B cell (primary cell): ENCODE results near the gene MAP7D3. TPM values are rescaled to one million over a fixed set of nuclear protein-coding genes. Genes with fewer than 3 reads are reported as not detected.

Experiments used
- ATAC-seq: fragments of 200-7000 bp; cut with Tn5 transposase; one replicate; pipeline ENCODE4 v1.10.0; 2021; ENCODE audit warnings: low read depth, mild to moderate bottlenecking, moderate number of reproducible peaks, moderate library complexity
- CTCF ChIA-PET: fragments of 350-600 bp; sonication (Branson Sonifier 250); formaldehyde crosslinking; loops from one replicate; lab custom pipeline; 2021; ENCODE audit warnings: antibody characterized with exemption, inconsistent platforms; lab: Charles Lee
- POLR2A ChIA-PET: fragments of 350-600 bp; sonication (Branson Sonifier 250); formaldehyde crosslinking; loops from one replicate; lab custom pipeline; 2021; ENCODE audit warnings: antibody characterized with exemption; lab: Charles Lee
- DNase-seq: peaks from one replicate; pipeline ENCODE4 v3.0.0; 2013
- H2AFZ ChIP-seq: 2 replicates; pipeline ENCODE4 v1.6.1; 2012; ENCODE audit warnings: mild to moderate bottlenecking, low read depth, low read length; ENCODE audit not compliant: insufficient read depth, poor library complexity, severe bottlenecking
- H3K27ac ChIP-seq, 2 donors: 1 replicate in 1 of 2; 2 replicates in 1 of 2; pipeline ENCODE4 v1.5.1; 2012 to 2013; ENCODE audit warnings: low read length in 2 of 2, mild to moderate bottlenecking in 2 of 2, moderate library complexity in 1 of 2
- H3K27me3 ChIP-seq, 4 experiments: fragments of 200-600 bp in 1 of 4; sonication (generic) in 1 of 4; replicated peaks in 1 of 4; 1 replicate in 2 of 4; 2 replicates in 2 of 4; pipeline versions ENCODE4 v1.6.1 to v1.7.0; 2013 to 2016; ENCODE audit warnings: low read length in 3 of 4, mild to moderate bottlenecking in 2 of 4, mixed read lengths in 1 of 4, moderate library complexity in 1 of 4; ENCODE audit not compliant: insufficient read depth in 4 of 4, control insufficient read depth in 3 of 4; ENCODE audit errors: control extremely low read depth in 1 of 4
- H3K36me3 ChIP-seq, 2 experiments: replicated peaks in 1 of 2; 1 replicate in 1 of 2; 2 replicates in 1 of 2; pipeline versions ENCODE4 v1.6.1 to v1.7.1; 2013; ENCODE audit warnings: low read length in 1 of 2; ENCODE audit not compliant: insufficient read depth in 2 of 2, control insufficient read depth in 1 of 2; ENCODE audit errors: control extremely low read depth in 1 of 2, extremely low read depth in 1 of 2
- H3K4me1 ChIP-seq, 2 donors: fragments of 200-600 bp in 1 of 2; sonication (generic) in 1 of 2; 1 replicate in 1 of 2; 2 replicates in 1 of 2; pipeline versions ENCODE4 v1.5.1 to v1.6.1; 2013 to 2017; ENCODE audit warnings: low read length in 2 of 2; ENCODE audit not compliant: control insufficient read depth in 2 of 2, insufficient read depth in 2 of 2
- H3K4me2 ChIP-seq: replicated peaks from 2 replicates; pipeline ENCODE3; 2012; ENCODE audit warnings: mild to moderate bottlenecking, low read depth, low read length; ENCODE audit not compliant: poor library complexity, severe bottlenecking
- H3K4me3 ChIP-seq, 5 experiments: fragments of 200-600 bp in 1 of 5; sonication (generic) in 1 of 5; 1 replicate in 3 of 5; 2 replicates in 2 of 5; pipeline versions ENCODE4 v1.5.1 to v1.7.0; 2011 to 2016; ENCODE audit warnings: low read length in 4 of 5, mild to moderate bottlenecking in 4 of 5, low read depth in 2 of 5, control low read depth in 1 of 5, moderate library complexity in 1 of 5; ENCODE audit not compliant: insufficient read depth in 1 of 5; ENCODE audit errors: control extremely low read depth in 1 of 5, extremely low read depth in 1 of 5
- H3K79me2 ChIP-seq: fragments of 200-600 bp; sonication (generic); one replicate; pipeline ENCODE4 v1.6.0; 2016; ENCODE audit warnings: low read length; ENCODE audit not compliant: control insufficient read depth, insufficient read depth
- H3K9ac ChIP-seq: fragments of 200-600 bp; sonication (generic); 2 replicates; pipeline ENCODE4 v1.6.1; 2017; ENCODE audit warnings: mild to moderate bottlenecking, low read length, moderate library complexity
- H3K9me3 ChIP-seq, 3 donors: one replicate each; pipeline versions ENCODE4 v1.6.1 to v1.7.1; 2013; ENCODE audit warnings: low read length in 2 of 3; ENCODE audit not compliant: control insufficient read depth in 2 of 3, insufficient read depth in 1 of 3; ENCODE audit errors: control extremely low read depth in 1 of 3
- H4K20me1 ChIP-seq: 2 replicates; pipeline ENCODE4 v1.6.0; 2012; ENCODE audit warnings: mild to moderate bottlenecking, low read length; ENCODE audit not compliant: insufficient read depth, control insufficient read depth, poor library complexity, severe bottlenecking
- H3K27ac Mint-ChIP-seq: one replicate; pipeline ENCODE4 v1.8.0; 2021; ENCODE audit warnings: mixed read lengths
- H3K27me3 Mint-ChIP-seq: one replicate; pipeline ENCODE4 v1.8.0; 2021; ENCODE audit warnings: mixed read lengths
- H3K4me1 Mint-ChIP-seq: one replicate; pipeline ENCODE4 v1.8.0; 2021; ENCODE audit warnings: mixed read lengths
- H3K4me3 Mint-ChIP-seq: one replicate; pipeline ENCODE4 v1.8.0; 2021; ENCODE audit warnings: mixed read lengths
- H3K9me3 Mint-ChIP-seq: one replicate; pipeline ENCODE4 v1.8.0; 2022; ENCODE audit warnings: mixed read lengths; ENCODE audit not compliant: insufficient read depth
- CTCF ChIP-seq: fragments of 200-600 bp; IDR thresholded peaks from one replicate; pipeline ENCODE4 v1.8.0; 2022; ENCODE audit warnings: antibody characterized with exemption, mild to moderate bottlenecking
- EZH2 ChIP-seq: IDR thresholded peaks from 2 replicates; pipeline ENCODE4 v1.6.1; 2012; ENCODE audit warnings: borderline replicate concordance, low read depth, mild to moderate bottlenecking, moderate library complexity, low read length; ENCODE audit not compliant: insufficient read depth, poor library complexity, severe bottlenecking
- WGBS: methylation state at CpG from one replicate; pipeline ENCODE4 v1.1.5; 2013; ENCODE audit warnings: missing lambda C conversion rate; ENCODE audit not compliant: insufficient coverage; 5-methylcytosine and 5-hydroxymethylcytosine counted together
- intact Hi-C: fragments of 100-400 bp; cut with micrococcal nuclease; formaldehyde crosslinking; loops from one replicate; pipeline ENCODE4 v1.10.0; 2022
- polyA plus RNA-seq: library from polyadenylated mRNA; depleted of rRNA; stranded (reverse); fragments of >200 nt; gene quantifications from 2 replicates; pipeline ENCODE4 v1.2.3, GENCODE V29; 2012
- total RNA-seq, 2 donors: library from RNA; stranded (reverse); fragments of 120-200 nt in 1 of 2; gene quantifications; 1 replicate in 1 of 2; 2 replicates in 1 of 2; pipeline versions ENCODE4 v1.2.3 to v1.2.4, GENCODE V29; 2013 to 2022

The MAP7D3 gene
- total and polyA plus RNA-seq, 2 donors (not counting 1 experiment from before 2014, with no cell fraction given): 3.8 to 13.0 TPM

GRCh38 chrX:136269921-136270320 is 18.7 kb upstream of the MAP7D3 start:
- Mint-ChIP-seq H3K9me3 (no peaks in the 10 kb centered on the region), H3K27me3 (no peaks in the 10 kb centered on the region), H3K4me3 (no peak overlapping the region), H3K27ac (no peak overlapping the region), H3K4me1 (peaks cover 12% of the 10 kb centered on the region)
- WGBS: no CpG with 5 or more reads among the region's 1 CpG
- DNase-seq: no peak
- H3K36me3 ChIP-seq: no peaks in the 10 kb centered on the region
- H3K4me2 ChIP-seq: no peak overlapping the region
- no peaks in the 10 kb centered on the region for H3K79me2 ChIP-seq
- CTCF ChIA-PET: interaction anchor here (1.4 to 8.4 kb wide), 3 partner anchors 20 to 242 kb away, joined by 4 to 153 read pairs (median 7); no protein-coding TSS in a partner anchor
- TF ChIP-seq CTCF: no peak
- TF ChIP-seq EZH2: no peak
- H3K4me3 ChIP-seq: no peak overlapping the region
- intact Hi-C loops: loop anchor here (5.0 kb wide), 1 partner anchor 108 kb away; no protein-coding TSS in a partner anchor
- no peak overlapping the region for H3K27ac ChIP-seq
- POLR2A ChIA-PET: interaction anchor here (0.7 kb wide), 1 partner anchor 19 kb away, joined by 3 read pairs; the partner anchor contains the start of gene MAP7D3
- no peak for ATAC-seq
- H3K27me3 ChIP-seq: no peaks in the 10 kb centered on the region
- H3K9me3 ChIP-seq: no peaks in the 10 kb centered on the region
- no peaks in the 10 kb centered on the region for H4K20me1 ChIP-seq
- H3K9ac ChIP-seq: no peak overlapping the region
- peaks cover 7 to 10% of the 10 kb centered on the region in 2 donors for H3K4me1 ChIP-seq
- no peak overlapping the region for H2AFZ ChIP-seq
